GM21737 (cell line): ENCODE data around the gene USP17L5.
"Not testable (repeated sequence)": the region's sequence is repeated elsewhere in the genome, so short reads cannot be mapped to it uniquely, and the experiment has no call there.

Experiments used
- ATAC-seq: cut with Tn5 transposase; IDR thresholded peaks from one replicate; pipeline ENCODE4 v1.9.1; 2021; ENCODE audit warnings: mild to moderate bottlenecking, moderate library complexity; ENCODE audit not compliant: unreplicated experiment

USP17L5 gene, protein sequence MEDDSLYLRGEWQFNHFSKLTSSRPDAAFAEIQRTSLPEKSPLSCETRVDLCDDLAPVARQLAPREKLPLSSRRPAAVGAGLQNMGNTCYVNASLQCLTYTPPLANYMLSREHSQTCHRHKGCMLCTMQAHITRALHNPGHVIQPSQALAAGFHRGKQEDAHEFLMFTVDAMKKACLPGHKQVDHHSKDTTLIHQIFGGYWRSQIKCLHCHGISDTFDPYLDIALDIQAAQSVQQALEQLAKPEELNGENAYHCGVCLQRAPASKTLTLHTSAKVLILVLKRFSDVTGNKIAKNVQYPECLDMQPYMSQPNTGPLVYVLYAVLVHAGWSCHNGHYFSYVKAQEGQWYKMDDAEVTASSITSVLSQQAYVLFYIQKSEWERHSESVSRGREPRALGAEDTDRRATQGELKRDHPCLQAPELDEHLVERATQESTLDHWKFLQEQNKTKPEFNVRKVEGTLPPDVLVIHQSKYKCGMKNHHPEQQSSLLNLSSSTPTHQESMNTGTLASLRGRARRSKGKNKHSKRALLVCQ

DNA sequence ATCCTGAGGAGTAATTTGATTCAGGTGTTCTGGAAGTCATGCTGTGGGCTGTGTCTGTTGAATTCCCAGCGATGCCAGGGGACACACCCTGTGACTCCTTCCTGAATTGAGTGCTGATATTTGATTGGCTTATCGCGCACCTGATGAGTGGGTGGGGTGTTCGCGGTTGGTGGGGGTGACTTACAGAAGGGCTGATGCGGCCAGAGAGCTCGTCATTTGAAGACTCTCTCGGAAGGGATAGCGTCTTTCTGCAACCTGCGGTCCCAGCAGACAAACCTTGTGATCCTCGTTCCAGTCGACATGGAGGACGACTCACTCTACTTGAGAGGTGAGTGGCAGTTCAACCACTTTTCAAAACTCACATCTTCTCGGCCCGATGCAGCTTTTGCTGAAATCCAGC is at the start of gene USP17L5:
Gene USP17L5 (plus strand): TSS at position 301 of the 400 bp plus-strand sequence. CDS start 0 bp downstream, at position 301.
- ATAC-seq, result not testable (repeated sequence)

DNA sequence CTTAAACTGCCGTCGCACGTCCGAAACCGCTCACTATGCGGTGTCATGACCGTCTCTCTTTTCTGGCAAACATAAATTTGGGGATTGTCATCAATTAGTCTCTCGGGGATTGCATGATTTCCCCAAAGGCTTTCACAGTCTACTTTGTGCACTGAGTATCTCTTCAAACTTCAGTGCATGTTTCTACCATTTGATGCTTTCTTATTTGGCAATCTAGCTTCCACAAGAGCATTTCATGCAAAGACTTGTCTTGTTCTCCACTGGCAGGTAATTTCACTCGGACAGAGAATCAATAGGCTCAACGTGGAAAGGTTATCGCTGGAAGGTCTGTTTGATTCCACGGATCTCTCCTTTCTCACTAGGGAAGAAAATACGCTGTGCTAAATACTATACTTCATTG is 15.0 kb upstream of the USP17L5 start:
- ATAC-seq, result not testable (repeated sequence)

DNA sequence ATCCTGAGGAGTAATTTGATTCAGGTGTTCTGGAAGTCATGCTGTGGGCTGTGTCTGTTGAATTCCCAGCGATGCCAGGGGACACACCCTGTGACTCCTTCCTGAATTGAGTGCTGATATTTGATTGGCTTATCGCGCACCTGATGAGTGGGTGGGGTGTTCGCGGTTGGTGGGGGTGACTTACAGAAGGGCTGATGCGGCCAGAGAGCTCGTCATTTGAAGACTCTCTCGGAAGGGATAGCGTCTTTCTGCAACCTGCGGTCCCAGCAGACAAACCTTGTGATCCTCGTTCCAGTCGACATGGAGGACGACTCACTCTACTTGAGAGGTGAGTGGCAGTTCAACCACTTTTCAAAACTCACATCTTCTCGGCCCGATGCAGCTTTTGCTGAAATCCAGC is 14.3 kb upstream of the USP17L5 start, which contains the start of gene USP17L24:
Gene USP17L24 (plus strand): TSS at position 301 of the 400 bp plus-strand sequence. CDS start 0 bp downstream, at position 301.
- ATAC-seq, result not testable (repeated sequence)

DNA sequence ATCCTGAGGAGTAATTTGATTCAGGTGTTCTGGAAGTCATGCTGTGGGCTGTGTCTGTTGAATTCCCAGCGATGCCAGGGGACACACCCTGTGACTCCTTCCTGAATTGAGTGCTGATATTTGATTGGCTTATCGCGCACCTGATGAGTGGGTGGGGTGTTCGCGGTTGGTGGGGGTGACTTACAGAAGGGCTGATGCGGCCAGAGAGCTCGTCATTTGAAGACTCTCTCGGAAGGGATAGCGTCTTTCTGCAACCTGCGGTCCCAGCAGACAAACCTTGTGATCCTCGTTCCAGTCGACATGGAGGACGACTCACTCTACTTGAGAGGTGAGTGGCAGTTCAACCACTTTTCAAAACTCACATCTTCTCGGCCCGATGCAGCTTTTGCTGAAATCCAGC is 9.6 kb upstream of the USP17L5 start, which contains the start of gene USP17L25:
Gene USP17L25 (plus strand): TSS at position 301 of the 400 bp plus-strand sequence. CDS start 0 bp downstream, at position 301.
- not testable (repeated sequence) for ATAC-seq

DNA sequence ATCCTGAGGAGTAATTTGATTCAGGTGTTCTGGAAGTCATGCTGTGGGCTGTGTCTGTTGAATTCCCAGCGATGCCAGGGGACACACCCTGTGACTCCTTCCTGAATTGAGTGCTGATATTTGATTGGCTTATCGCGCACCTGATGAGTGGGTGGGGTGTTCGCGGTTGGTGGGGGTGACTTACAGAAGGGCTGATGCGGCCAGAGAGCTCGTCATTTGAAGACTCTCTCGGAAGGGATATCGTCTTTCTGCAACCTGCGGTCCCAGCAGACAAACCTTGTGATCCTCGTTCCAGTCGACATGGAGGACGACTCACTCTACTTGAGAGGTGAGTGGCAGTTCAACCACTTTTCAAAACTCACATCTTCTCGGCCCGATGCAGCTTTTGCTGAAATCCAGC is 4.8 kb upstream of the USP17L5 start, which contains the start of gene USP17L26:
Gene USP17L26 (plus strand): TSS at position 301 of the 400 bp plus-strand sequence. CDS start 0 bp downstream, at position 301.
- not testable (repeated sequence) for ATAC-seq

DNA sequence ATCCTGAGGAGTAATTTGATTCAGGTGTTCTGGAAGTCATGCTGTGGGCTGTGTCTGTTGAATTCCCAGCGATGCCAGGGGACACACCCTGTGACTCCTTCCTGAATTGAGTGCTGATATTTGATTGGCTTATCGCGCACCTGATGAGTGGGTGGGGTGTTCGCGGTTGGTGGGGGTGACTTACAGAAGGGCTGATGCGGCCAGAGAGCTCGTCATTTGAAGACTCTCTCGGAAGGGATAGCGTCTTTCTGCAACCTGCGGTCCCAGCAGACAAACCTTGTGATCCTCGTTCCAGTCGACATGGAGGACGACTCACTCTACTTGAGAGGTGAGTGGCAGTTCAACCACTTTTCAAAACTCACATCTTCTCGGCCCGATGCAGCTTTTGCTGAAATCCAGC is 4.6 kb downstream of the USP17L5 start, which contains the start of gene USP17L27:
Gene USP17L27 (plus strand): TSS at position 301 of the 400 bp plus-strand sequence. CDS start 0 bp downstream, at position 301.
- ATAC-seq, result not testable (repeated sequence)

DNA sequence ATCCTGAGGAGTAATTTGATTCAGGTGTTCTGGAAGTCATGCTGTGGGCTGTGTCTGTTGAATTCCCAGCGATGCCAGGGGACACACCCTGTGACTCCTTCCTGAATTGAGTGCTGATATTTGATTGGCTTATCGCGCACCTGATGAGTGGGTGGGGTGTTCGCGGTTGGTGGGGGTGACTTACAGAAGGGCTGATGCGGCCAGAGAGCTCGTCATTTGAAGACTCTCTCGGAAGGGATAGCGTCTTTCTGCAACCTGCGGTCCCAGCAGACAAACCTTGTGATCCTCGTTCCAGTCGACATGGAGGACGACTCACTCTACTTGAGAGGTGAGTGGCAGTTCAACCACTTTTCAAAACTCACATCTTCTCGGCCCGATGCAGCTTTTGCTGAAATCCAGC is 9.4 kb downstream of the USP17L5 start, which contains the start of gene USP17L28:
Gene USP17L28 (plus strand): TSS at position 301 of the 400 bp plus-strand sequence. CDS start 0 bp downstream, at position 301.
- not testable (repeated sequence) for ATAC-seq

DNA sequence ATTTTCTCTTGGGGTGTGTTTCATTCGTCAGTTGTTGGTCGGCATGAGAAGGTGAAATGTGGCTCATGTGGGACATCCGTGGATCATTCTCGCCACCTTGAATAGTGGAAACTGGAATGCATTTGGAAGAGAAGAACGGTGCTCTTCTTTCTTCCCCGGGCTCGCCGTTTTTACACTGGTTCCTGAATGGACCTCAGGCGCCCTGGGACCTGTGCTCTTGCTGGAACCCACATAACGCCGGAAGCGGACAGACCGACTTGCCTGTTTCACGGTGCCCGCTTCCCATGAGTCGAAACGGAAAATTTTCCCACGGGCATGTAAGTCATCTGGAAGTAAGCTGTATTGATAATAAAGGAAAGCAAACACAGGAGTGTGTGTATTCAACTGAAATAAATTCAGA is 11.7 kb downstream of the USP17L5 start:
- not testable (repeated sequence) for ATAC-seq

DNA sequence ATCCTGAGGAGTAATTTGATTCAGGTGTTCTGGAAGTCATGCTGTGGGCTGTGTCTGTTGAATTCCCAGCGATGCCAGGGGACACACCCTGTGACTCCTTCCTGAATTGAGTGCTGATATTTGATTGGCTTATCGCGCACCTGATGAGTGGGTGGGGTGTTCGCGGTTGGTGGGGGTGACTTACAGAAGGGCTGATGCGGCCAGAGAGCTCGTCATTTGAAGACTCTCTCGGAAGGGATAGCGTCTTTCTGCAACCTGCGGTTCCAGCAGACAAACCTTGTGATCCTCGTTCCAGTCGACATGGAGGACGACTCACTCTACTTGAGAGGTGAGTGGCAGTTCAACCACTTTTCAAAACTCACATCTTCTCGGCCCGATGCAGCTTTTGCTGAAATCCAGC is 14.1 kb downstream of the USP17L5 start, which contains the start of gene USP17L29:
Gene USP17L29 (plus strand): TSS at position 301 of the 400 bp plus-strand sequence. CDS start 0 bp downstream, at position 301.
- ATAC-seq, result not testable (repeated sequence)

DNA sequence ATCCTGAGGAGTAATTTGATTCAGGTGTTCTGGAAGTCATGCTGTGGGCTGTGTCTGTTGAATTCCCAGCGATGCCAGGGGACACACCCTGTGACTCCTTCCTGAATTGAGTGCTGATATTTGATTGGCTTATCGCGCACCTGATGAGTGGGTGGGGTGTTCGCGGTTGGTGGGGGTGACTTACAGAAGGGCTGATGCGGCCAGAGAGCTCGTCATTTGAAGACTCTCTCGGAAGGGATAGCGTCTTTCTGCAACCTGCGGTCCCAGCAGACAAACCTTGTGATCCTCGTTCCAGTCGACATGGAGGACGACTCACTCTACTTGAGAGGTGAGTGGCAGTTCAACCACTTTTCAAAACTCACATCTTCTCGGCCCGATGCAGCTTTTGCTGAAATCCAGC is 23.6 kb downstream of the USP17L5 start, which contains the start of gene USP17L30:
Gene USP17L30 (plus strand): TSS at position 301 of the 400 bp plus-strand sequence. CDS start 0 bp downstream, at position 301.
- ATAC-seq, result not testable (repeated sequence)

DNA sequence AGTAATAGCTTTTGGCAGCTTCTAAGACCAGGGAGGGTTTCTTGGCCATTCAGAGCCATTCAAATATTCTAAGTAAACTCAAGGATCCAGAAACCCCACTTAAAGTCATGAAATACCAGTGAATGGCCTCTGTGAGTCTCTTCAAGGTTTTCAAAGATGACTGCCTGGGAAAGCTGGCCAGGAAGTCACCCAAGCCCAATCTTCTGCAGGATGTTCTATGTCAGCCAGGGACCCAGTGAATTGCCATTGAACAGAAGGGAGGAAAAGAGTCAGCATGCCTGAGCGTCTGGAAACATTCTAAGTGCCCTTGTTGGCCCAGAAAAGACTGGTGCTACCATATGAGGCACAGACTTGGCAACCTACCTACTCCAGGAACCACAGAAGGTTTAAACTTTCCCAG is 40.7 kb downstream of the USP17L5 start:
- not testable (repeated sequence) for ATAC-seq

DNA sequence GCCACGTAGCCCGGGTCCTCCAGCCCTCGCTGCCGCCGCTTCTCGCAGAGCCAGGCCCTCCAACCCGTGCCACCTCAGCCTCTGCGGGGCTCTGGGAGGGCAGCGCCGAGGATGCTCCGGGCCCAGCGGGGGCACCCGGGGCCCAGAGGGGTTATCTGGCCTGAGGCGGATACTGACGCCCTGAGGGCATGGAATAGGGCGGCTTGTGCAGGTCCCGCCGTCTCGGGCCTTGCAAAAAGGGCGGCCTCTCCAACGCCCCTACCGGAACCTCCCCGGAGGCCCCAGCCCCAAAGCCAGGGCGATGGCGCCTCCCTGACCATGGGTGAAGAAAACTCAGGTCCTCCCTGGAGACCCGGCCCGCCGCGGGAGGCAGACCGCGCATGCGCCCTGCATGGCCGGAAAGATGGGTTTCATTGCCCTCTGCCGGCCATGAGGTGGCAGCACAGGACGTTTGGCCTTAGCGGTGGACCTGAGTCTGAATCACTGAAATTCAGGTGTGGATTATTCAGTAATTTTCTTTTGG is 41.9 kb downstream of the USP17L5 start:
- ATAC-seq, result not testable (repeated sequence)

DNA sequence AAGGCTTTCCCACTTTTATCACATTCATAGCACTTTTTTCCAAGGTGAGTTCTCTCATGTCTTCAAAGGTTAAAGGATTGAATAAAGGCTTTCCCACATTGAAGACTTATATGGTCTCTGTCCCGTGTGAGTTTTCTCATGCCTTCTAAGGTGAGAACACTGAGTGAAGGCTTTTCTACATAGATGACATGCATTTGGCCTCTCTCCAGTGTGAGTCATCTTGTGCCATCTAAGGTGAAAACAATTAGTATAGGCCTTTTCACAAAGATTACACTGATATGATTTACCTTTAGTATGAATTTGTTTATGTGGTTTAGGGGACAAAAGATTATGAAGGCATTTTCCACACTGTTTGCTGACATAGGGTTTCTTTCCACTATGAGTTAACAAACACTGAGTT is 44.9 kb downstream of the USP17L5 start:
- no peak for ATAC-seq

DNA sequence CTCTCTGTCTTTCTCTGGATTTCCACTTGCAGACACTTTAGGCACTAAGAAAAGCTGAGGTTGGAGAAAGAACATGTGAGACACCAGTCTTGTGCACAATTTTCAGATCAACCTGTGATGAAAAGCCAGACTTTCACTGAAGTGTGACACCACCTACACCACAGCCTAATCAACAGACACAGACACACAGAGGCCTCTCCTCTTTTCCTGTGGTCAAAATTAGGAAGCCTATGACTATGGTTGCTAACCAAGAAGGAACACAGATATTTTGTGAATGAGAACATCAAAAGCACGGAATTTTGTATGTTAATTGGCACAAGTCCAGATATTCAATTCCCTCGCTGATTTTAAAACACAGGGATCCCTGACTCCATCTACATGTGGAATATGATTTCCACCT is 49.8 kb downstream of the USP17L5 start:
- not testable (repeated sequence) for ATAC-seq
